Measurements from ENCODE around the gene AGPAT3.

Gene AGPAT3

GRCh38 chr21:43959231-43960116 lies 94.5 kb downstream of the AGPAT3 start:
- peak; percentile 73 for DNase-seq

- no peak for DNase-seq
Observed at GRCh38 chr21:43961382-43961909, 96.4 kb downstream of the AGPAT3 start.

GRCh38 chr21:43965911-43966585 lies 101.0 kb downstream of the AGPAT3 start:
- DNase-seq, result no peak

- no peak for DNase-seq
Observed at GRCh38 chr21:43966946-43967512, 102.0 kb downstream of the AGPAT3 start.

- no peak for DNase-seq
Observed at GRCh38 chr21:43967981-43968380, 103.0 kb downstream of the AGPAT3 start.

- no peak for DNase-seq
Observed at GRCh38 chr21:43968410-43969114, 103.5 kb downstream of the AGPAT3 start.

GRCh38 chr21:43969115-43969444 lies 104.1 kb downstream of the AGPAT3 start:
- DNase-seq, result no peak

GRCh38 chr21:43970551-43970950 lies 105.5 kb downstream of the AGPAT3 start:
- no peak for DNase-seq

GRCh38 chr21:43971201-43971991 lies 106.4 kb downstream of the AGPAT3 start:
- no peak for DNase-seq

GRCh38 chr21:43971992-43972255 lies 106.9 kb downstream of the AGPAT3 start:
- no peak for DNase-seq

GRCh38 chr21:43972850-43973633 lies 108.0 kb downstream of the AGPAT3 start:
- DNase-seq, result no peak

- DNase-seq, result no peak
Observed at GRCh38 chr21:43973634-43973955, 108.6 kb downstream of the AGPAT3 start.

GRCh38 chr21:43974791-43975468 lies 109.9 kb downstream of the AGPAT3 start:
- DNase-seq, result no peak

- peak; percentile 90 for DNase-seq
Observed at GRCh38 chr21:43975469-43976098, 110.6 kb downstream of the AGPAT3 start.

- no peak for DNase-seq
Observed at GRCh38 chr21:43976661-43977060, 111.6 kb downstream of the AGPAT3 start.

GRCh38 chr21:43978060-43978459 lies 113.0 kb downstream of the AGPAT3 start:
- DNase-seq, result no peak

GRCh38 chr21:43979654-43980053 lies 114.6 kb downstream of the AGPAT3 start:
- no peak for DNase-seq

- DNase-seq, result no peak
Observed at GRCh38 chr21:43981151-43981870, 116.3 kb downstream of the AGPAT3 start.

- DNase-seq, result no peak
Observed at GRCh38 chr21:43981871-43982210, 116.8 kb downstream of the AGPAT3 start.

GRCh38 chr21:43982489-43983078 lies 117.6 kb downstream of the AGPAT3 start:
- DNase-seq, result no peak

All from activated CD8-positive, alpha-beta memory T cell treated with anti-CD3 and anti-CD28 coated beads, Interleukin-2, amount 50 U/mL, for 48 hours (primary cell).